HG03342 (cell line): ENCODE results near the gene GPC3.

Experiments
- ATAC-seq: cut with Tn5 transposase; IDR thresholded peaks from one replicate; pipeline ENCODE4 v1.9.1; 2021; ENCODE audit warnings: mild to moderate bottlenecking, moderate library complexity; ENCODE audit not compliant: unreplicated experiment

GPC3 gene

DNA sequence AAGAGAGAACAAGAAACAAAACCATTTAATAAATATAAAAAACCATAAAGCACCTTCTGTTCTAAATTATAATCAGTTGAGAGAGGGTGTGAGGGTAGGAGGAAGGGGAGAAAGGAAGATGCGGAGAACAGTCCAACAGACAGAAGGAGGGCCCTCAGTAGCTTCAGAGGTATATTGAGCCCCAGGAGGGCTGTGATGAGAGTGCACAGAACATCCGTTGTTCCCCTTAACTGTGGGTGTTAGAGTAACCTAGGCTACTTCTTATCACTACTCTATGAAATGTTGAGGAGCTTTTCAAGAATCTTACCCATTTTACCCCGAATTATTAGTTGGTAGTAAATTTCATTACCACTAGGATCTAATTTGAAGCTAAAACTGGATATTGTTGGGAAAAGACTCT, 13.8 kb downstream of the GPC3 start:
- ATAC-seq, result no peak

DNA sequence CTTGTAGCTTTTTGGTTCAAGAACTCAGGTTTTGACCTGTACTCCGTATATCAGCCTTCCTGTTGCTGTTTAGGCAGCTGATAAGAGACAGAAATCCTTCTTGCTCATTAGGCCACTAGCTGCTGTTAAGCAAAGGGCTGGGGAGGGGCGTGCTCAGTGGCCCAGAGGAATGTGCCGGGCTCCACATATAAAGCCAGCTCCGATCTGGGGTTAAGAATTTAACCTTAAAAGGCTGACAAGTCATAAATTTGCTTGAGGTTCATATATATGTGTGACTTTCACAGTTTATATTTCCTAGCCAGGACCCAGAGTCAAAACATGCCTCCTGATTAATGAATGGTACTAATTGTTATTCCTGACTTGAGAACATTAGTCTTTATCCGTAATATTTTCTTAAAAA, 15.3 kb downstream of the GPC3 start:
- ATAC-seq, result no peak

DNA sequence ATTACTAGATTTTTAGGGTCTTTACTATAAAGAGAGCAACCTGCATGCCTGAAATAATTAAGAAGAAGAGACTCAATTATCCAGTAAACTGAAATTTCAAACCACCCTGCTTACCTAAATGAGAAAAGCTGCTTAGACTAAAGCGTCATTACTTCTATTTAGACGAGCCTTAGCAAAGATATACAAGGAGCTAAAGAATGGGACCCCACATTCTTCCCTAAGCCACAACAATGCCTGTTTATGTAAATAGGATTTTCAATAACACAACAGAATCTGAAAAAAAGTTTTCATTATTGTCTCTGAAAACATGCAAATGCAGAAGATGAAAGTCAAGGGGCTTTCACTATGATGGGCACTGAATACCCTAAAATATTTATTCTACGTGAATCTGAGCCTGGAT, 16.2 kb downstream of the GPC3 start:
- ATAC-seq, result no peak

DNA sequence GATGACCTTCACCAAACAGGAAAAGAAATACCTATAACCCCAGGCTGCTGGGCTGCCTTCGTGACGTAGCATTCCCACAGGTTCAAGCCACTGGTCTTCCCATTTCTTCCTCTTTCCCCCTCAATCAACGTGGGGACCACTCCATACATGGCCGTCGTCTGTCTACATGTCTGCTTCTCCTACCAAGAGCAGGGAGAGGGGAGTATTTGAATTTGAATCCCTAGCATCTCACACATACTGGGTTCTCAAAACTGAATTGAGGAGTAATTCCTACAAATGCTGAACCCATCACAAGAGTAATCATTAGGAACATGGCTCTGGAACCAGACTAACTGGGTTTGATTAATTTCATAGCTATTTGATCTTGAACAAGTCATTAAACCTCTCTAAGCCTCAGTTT, 17.3 kb downstream of the GPC3 start:
- ATAC-seq, result no peak

DNA sequence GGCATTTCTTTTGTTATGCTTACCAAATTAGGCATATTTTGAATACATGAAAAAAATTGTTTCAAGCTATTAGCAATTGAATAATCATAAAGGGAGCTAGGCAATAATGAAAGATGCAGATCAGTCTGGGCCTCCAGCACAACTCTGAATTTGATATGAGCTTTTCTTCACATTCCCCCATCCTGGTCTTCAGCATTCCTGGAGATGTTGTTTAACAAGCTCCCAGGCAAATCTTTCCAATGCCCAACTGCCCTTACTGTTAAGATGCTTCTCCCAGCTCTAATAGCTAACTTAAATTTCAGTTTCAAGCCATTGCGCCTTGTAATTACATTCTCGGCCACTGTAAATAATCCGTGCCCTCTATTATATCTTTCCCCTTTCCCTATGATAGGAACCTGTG, 19.2 kb downstream of the GPC3 start:
- ATAC-seq, result no peak

DNA sequence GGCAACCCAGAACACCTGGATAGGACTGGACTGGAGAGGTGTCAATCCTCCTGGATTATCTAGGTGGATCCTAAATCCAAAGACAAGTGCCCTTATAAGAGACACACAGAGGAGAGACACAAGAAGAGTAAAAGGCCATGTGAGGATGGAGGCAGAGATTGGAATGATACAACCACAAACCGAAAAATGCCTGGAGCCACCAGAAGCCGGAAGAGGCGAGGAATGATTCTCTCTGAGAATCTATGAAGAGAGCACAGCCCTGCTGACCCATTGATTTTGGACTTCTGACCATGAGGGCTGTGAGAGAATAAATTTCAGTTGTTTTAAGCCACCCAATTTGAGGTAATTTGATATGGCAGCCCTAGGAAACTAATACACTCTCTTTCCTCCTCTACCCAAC, 20.1 kb downstream of the GPC3 start:
- ATAC-seq, result no peak

DNA sequence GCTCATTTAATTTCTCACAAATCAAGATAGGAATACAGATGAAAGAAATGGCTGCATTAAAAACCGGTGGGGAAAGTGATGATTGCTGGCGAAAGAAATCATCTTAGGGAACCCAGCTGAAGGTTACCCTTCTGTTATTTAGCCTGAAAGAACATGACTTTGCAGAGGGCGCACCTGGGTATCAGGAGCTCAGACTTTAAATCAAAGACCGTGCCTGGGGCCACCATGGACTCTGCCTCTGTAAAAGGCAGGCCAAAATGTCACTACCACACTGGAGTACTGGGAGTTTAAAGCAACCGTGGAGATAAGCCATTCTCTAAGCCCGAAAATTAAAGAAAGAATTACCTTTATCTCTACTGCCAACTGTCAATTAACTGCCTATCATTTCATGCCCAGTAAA, 24.3 kb downstream of the GPC3 start:
- no peak for ATAC-seq

DNA sequence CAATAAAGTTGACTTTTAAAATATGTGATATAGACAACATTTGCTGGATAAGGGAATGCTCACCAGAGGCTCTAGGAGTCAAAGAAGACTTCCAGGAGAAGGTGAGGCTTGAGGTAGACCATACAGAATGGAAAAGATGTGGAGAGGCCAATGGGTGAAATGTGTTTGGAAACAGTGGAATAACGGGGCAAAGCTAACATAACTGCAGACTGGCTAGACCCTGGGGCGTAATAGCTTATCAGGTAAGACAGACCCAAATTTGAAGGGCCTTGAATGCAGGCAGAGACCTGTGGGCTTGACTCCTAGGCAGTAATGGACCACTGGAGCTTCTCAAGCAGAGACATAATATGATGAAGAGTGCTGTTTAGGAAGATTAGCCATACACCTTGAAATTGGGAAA, 25.4 kb downstream of the GPC3 start:
- ATAC-seq, result no peak

DNA sequence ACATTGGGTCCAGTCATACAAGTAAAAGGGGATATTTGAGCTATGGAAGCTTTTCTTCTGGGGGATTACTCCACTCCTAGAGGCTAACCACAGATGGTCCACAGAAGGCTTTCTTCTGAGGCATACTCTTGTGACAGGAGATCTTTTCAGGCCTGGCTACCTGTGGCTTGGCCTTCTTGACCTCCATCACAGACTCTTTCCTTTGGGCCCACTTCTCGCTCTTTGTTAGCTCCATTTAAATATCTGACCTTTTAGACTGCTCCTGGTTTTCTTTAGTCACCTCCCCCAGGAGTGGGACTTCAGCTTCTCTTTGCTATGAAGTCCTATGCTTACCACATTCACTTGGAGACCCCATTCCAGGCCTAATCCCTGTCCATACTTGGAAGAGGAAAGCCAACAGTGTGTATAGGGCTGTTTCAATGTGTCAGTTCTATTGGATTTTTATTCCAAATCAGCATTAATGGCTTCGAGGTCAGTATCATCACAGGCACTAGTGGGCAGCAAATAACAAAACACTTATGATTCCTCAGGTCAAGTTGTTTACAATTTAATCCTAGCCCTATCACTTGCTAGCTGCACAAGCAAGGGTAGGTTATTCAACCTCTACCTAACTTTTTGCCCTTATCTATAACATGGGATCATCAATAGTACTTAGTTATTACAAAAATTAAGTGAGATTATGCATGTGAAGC, 26.3 kb downstream of the GPC3 start:
- ATAC-seq, result no peak

DNA sequence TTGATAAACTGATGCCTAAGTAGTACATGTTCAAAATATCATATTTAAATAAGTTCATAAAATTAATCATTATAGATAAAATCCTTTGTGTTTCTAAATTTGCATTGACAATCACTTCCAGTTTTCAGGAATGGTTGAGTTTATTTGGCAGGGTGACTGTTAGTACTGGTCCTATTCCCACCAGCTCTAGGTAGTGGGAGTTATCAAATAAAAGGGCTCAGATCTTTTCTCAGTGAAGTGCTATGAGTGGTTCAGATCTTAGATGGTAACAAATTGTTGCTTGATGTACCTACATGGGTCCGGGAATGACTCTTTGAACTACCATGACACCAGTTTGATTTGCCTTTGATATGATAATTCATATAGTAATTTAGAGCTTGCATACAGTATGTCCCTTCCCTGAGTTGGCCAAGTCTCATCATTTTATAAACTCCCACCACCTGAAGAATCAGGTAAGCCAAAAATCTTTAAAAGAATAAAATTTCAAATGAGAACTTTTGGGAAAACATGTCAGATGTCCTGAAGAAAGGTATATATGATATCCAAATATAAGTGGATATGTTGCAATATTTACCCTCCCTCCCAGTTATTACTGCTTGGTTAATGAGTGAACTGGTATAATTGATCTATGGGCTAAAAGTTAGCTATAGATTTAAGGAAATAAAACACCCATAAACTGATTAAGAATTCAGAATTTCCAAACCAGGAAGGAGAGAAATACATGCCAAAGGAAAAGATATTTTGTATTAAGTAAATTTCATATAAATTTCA, 28.6 kb downstream of the GPC3 start:
- ATAC-seq, result no peak

DNA sequence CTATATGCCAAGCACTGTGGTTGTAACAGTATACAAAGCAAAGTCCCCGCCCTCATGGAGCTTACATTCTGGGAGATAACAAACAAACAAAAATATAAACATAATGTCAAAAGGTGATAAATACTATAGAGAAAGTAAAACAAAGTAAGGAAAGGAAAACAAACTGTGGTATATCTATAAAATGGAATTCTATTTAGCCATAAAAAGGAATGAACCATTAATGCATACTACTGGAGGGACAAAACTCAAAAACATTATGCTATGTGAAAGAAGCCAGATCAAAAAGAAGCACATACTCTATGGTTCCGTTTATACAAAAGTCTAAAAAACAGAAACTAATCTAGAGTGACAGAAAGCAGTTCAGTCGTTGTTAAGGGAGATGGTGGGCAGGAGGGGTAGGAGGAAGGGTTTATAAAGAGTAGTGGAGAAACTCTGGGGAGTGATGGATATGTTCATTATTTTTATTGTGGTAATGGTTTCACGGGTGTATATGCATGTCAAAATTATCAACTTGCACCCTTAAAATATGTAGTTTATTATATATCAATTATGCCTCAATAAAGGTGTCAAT, 31.5 kb downstream of the GPC3 start:
- ATAC-seq, result no peak

DNA sequence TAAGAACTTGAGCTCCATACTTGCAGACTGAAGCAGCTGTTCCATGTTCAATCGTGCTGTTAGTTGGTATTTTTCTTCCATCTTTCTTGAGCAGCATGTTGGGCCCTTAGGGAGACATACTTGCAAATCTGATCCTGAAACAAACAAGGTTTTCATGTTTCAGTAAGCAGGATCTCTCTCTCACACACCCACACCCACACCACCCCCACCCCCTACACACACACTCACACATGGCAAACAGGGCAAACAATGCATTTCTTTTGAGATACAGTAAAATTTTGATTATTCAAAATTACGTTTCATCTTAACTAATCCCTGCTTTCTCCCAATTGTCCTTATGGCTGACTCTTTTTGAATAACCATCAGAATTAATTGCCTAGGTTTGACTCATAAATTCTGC, 32.3 kb downstream of the GPC3 start:
- ATAC-seq, result no peak

DNA sequence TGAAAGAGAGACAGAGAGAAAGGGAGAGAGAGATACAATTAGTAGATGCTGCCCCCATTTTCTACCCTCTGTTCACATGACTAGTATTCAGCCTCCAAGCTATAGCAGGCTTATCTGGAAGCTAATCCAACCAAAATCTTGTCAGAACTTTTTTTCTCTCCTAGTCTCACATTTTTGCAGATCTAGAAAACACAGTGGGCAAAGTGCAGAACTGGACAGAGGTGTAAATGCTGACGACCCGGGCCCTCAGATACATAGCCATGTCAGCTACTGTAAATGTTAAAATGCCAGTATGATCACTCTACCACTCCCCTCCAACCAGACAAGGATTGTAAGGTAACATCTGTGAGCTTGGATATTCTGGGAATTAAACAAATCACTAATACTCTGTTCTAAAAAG, 34.3 kb downstream of the GPC3 start:
- ATAC-seq, result no peak

DNA sequence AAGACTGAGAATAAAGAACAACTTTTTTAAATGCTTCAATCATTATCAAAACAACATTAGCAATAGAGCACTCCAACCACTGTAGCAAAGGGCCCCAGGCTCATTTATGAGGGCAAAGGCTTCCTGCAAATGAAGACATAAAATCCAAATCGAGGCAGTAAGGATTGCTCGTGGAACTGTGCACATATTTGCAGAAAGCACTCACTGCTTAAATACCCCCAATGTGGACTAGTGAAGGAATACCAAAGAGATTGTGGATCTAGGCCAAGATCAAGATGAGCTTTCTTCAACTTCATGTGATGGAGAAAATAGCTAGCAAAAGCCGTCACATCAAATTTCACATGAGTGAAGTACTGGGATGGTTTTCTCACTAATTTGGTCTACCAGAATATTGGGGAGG, 35.2 kb downstream of the GPC3 start:
- no peak for ATAC-seq

DNA sequence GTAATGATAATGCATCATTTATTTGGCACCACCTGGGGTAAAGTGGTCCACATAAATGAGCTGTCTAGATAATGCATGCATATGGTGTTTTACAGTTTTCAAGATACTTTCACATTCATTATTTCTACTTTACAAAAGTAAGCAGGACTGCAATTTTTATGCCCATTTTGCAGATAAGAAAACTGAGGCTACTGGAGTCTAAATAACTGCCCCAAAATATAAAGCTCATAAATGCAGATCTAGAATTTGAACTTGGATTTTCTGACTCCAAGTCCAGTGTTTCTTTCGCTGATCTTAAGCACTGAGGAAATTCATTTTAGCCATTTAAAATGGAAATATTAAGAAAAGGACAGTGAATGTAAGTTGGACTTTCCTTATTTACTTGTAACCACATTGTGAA, 36.5 kb downstream of the GPC3 start:
- no peak for ATAC-seq

DNA sequence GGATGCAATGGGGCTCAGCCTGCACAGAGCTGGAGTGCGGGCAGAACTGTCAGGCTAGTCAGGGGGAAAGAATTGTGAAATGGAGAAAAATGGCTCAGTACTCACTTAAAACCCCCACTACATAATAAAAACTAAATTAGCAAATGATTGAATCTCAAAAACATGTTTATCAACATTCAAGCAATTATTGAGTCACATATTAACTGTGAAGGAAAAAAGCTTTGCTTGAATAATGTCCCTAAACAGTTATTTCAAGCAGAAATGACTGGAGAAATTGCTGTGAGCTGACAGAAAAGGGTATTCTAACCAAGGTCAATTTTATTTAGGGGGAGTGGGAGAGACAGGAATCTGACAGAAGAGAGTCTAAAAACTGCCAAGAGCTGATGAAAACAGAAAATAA, 37.4 kb downstream of the GPC3 start:
- no peak for ATAC-seq

DNA sequence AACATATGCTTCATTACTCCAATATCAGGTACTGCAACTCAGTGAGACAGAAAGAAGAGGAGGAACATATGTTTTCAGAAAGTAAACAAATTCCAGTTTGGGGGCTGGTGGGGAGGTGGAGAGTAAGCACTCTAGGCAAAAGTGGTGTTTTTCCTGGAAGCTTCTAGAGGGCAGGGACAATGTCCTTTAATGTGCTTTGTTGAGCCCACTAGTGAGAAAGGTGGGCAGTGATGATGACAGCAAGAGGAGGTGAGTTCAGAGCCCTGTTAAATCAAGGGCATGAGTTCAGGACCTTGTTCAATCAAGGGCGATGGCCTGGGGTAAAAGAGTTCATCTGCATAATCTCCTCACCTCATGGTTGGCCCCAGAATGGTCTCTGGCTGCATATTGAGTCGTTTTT, 38.4 kb downstream of the GPC3 start:
- no peak for ATAC-seq

DNA sequence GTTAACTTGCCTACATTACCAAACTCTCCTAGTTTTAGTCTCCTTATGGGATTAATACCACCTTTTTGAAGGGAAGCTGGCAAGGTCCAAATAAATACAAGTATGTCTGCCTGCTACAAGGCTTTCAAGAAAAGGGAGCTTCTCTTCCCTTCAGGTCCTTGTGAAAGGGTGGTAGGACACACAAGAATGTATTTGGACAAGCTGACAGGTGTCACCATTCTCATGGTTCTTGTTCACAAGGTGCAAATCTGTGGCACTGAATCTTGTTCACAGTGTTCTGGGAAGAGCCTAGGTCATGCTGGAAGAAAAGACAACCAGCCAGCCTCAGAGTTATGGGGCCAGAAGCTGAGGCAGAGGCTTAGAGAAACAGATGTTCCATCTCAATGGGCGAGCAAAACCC, 41.9 kb downstream of the GPC3 start:
- ATAC-seq, result no peak

DNA sequence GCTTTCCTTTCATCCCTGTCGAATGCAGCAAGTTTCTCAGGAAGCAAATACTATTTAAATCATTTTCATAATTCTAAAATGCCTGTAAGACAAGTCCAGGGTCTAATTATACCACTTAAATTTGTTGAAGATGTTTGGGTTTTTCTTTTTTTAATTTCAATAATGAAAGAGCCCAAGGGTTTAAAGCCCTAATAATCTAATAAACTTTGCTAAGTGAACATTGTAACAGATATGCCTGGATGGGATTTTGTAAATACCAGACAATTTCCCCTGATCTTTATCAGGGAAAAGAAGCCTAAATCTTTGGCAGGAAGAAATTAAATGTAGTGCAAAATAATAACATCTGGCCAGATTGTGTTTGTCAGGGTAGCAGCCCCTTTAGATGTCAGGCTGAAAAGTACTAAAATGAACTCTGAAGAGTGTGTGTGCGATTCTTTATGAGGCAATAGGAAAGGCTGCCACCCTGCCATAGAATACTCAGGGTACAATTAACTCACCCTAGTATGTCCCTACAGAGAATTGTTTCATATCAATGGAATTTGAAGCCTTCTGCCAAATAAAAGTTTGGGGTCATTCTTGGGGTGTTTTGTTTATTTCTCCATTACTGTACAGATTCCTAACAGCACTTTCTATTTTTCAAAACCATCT, 45.6 kb downstream of the GPC3 start:
- no peak for ATAC-seq

DNA sequence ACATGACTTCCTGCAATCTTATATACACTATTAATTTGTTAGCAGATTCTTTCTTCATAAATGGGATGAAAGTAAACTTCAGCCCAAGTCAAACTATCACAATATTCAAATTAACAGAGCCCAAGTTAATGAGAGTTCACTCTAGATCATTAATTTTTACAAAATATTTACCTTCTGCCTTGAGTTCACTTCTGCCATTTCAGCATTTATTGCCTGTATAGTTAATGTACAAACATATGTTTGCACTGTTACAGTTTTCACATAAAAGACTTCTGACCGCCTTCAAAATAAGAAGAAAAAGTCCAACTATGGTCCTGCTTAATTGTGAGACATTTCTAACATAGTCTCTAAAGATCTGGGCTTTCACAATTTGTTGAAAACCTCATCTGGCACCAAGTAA, 46.9 kb downstream of the GPC3 start:
- ATAC-seq, result no peak

DNA sequence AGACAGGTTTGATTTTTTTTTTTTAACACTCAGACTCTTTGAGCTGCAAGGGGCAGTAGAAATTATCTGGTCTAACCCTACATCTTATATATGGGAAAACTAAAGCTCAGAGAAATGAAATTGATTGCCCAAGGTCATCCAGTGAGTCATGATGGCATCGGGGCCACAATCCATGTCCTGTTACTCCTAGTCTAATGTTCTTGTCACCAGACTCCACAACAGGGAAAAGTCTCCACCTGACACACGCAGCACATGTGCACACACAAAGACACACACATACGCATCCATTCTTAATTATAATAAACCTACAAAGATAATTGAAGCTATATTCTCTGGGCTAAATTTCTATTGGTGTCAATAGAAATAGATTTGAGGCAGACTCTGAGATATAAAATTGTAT, 48.4 kb downstream of the GPC3 start:
- no peak for ATAC-seq

DNA sequence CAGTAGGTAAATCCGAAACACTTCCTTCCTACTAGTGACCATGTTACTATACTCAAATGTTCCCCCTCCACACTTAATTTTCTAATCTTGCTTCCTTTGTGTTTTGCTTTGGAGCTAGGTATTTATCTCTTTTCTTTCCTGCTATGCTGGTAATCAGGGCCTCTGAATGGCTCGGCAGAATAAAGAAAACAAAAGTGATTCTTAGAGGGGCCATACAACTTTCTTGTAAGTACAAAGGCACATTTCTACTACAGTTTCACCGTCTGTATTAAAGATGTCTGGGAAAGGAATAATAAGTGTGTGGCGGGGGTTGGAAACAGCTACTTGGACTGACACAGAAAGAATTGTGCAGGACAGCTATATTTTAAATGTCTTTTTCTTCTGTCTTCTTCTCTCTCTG, 50.3 kb downstream of the GPC3 start:
- ATAC-seq, result no peak
